EH (cell line): ENCODE measurements around the gene KMT2C.

Experiments used
- DNase-seq: peaks from one replicate; pipeline ENCODE4 v3.0.0-alpha.2; 2015; ENCODE audit warnings: low read depth

KMT2C gene

GRCh38 chr7:152142976-152143595, 292.7 kb downstream of the KMT2C start:
- DNase-seq, result no peak

- DNase-seq, result no peak
These were observed 295.2 kb downstream of the KMT2C start for GRCh38 chr7:152140560-152140959.

- DNase-seq, result no peak
These were observed 295.7 kb downstream of the KMT2C start for GRCh38 chr7:152140067-152140466.

GRCh38 chr7:152137476-152138025, 298.3 kb downstream of the KMT2C start:
- DNase-seq, result no peak

GRCh38 chr7:152136686-152137085, 299.1 kb downstream of the KMT2C start:
- DNase-seq, result peak; percentile 25

GRCh38 chr7:152133804-152134203, 302.0 kb downstream of the KMT2C start:
- no peak for DNase-seq

- no peak for DNase-seq
These were observed 303.0 kb downstream of the KMT2C start for GRCh38 chr7:152132812-152133211.

GRCh38 chr7:152131981-152132494, 303.8 kb downstream of the KMT2C start:
- no peak for DNase-seq

- no peak for DNase-seq
These were observed 304.9 kb downstream of the KMT2C start for GRCh38 chr7:152130658-152131590.

GRCh38 chr7:152129682-152130081, 306.1 kb downstream of the KMT2C start:
- DNase-seq, result no peak

GRCh38 chr7:152128741-152129461, 306.9 kb downstream of the KMT2C start:
- no peak for DNase-seq

GRCh38 chr7:152128252-152128651, 307.6 kb downstream of the KMT2C start:
- no peak for DNase-seq

GRCh38 chr7:152127229-152127628, 308.6 kb downstream of the KMT2C start:
- no peak for DNase-seq

GRCh38 chr7:152126741-152127140, 309.1 kb downstream of the KMT2C start:
- DNase-seq, result no peak

GRCh38 chr7:152122540-152122939, 313.3 kb downstream of the KMT2C start:
- no peak for DNase-seq

- no peak for DNase-seq
These were observed 314.4 kb downstream of the KMT2C start for GRCh38 chr7:152121432-152121831.

- DNase-seq, result no peak
These were observed 315.0 kb downstream of the KMT2C start for GRCh38 chr7:152120776-152121175.

- DNase-seq, result no peak
These were observed 315.6 kb downstream of the KMT2C start for GRCh38 chr7:152120210-152120609.

GRCh38 chr7:152117356-152117755, 318.4 kb downstream of the KMT2C start:
- no peak for DNase-seq

GRCh38 chr7:152115021-152115718, 320.6 kb downstream of the KMT2C start:
- DNase-seq, result no peak

GRCh38 chr7:152112829-152113228, 323.0 kb downstream of the KMT2C start:
- DNase-seq, result no peak

GRCh38 chr7:152108359-152108758, 327.4 kb downstream of the KMT2C start:
- DNase-seq, result peak; percentile 12
